Stimulated activated CD8-positive, alpha-beta memory T cell treated with anti-CD3 and anti-CD28 coated beads, Interleukin-15, amount 100 ng/mL, for 24 hours (primary cell): ENCODE data around the gene HIPK4.
"Not testable (repeated sequence)": the region's sequence is repeated elsewhere in the genome, so short reads cannot be mapped to it uniquely, and the experiment has no call there.

Experiments
- DNase-seq: peaks from one replicate; pipeline ENCODE4 v3.0.0-alpha.2; 2020; ENCODE audit warnings: low read depth

Gene HIPK4, protein sequence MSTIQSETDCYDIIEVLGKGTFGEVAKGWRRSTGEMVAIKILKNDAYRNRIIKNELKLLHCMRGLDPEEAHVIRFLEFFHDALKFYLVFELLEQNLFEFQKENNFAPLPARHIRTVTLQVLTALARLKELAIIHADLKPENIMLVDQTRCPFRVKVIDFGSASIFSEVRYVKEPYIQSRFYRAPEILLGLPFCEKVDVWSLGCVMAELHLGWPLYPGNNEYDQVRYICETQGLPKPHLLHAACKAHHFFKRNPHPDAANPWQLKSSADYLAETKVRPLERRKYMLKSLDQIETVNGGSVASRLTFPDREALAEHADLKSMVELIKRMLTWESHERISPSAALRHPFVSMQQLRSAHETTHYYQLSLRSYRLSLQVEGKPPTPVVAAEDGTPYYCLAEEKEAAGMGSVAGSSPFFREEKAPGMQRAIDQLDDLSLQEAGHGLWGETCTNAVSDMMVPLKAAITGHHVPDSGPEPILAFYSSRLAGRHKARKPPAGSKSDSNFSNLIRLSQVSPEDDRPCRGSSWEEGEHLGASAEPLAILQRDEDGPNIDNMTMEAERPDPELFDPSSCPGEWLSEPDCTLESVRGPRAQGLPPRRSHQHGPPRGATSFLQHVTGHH

DNA sequence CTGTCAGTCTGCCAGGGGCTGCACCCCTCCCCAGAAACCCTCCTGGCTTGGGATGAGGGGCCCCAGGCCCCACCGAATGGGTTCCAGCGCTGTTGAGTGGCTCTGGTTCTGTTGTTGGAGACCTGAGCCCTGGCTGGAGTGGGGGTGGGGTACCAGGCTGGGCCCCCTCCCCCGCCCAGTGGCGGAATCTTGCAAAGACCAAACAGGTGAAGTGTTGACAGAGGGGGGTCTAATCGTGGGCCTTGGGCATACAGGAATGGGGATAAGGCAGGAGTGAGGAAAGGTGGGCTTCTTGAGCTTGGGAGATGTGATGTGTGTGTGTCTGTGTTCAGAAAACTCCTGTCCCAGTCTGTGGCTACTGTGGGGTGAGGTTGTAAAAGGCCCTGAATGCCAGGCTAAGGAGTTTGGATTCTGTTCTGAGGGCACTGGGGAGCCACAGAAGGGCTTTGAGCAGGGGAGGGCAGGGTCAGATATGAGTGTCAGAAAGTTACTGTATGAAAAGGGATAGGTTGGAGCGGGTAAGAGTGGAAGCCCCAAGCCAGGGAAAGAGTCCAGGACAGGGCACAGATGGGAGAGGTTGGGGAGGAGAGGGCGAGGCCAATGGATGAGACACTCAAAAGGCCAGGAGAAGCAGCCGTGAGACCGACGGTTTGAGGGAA is at the start of gene HIPK4:
Gene HIPK4 (minus strand): TSS at position 98 of the 659 bp plus-strand sequence. CDS start 279 bp downstream, outside the sequence.
- no peak for DNase-seq

DNA sequence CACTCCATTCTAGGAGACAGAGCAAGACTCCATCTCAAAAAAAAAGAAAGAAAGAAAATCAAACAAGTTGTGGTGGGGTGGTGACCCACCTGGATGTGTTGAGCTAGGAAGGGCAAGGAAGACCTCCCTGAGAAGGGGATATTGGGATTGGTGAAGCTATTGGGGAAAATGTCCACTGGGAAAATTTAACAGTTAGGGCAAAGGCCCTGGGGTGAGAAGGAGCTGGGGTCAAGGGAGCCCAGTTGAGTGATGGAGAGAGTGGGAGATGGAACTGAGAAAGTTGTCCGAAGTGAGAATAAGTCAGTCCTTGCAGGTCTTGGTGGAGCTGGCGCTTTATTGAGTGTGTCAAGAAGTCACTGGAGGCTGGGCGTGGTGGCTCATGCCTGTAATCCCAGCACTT is 48.3 kb upstream of the HIPK4 start:
- no peak for DNase-seq

DNA sequence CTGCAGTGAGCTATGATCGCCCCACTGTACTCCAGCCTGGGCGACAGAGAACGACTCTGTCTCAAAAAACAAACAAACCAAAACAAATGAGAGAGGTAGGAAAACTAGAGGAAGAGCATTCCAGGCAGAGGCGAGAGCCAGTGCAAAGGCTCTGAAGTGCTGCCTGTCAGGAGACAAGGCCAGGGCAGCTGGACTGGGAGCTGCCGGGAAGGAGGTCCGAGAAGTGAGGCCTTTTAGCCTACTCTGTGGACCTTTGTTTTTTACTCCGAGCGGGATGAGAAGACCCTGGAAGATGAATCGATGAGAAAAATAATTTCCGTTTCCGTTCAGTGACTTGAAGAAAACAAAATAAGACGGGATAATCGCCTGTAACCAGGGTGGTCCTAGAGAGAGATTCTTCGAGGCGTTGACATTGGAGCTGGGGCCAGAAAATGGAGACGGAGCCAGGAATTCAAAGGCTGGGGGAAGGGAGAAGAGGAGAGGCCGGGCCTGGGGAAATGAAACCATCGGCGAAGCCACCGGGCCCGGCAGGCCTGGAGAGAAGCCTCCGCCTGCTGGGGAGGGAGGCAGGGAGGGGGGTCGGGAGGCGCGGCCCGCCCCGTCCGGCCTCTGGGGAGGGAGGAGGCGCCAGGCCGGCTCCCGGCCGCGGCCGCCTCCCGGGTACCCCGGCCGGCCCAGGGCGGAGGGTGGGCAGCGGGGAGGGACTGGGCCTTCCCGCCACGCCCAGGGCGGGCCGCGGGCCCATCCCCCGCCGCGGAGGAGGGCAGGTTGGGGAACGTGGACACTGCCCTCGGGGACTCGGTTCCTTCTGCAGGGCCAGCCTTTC is 43.6 kb upstream of the HIPK4 start:
- no peak for DNase-seq

DNA sequence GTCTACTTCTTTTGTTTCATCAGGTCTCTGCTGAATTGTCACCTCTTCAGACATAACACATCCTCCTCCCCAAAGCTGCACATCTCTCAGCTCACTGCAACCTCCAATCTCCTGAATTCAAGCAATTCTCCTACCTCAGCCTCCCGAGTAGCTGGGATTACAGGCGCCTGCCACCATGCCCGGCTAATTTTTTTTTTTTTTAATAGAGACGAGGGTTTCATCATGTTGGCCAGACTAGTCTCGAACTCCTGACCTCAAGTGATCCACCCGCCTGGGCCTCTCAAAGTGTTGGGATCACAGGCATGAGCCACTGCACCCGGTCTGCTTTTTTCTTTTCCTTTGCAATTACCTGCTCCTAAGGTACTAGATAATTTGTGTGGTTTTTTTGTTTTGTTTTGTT is 42.8 kb upstream of the HIPK4 start:
- not testable (repeated sequence) for DNase-seq

DNA sequence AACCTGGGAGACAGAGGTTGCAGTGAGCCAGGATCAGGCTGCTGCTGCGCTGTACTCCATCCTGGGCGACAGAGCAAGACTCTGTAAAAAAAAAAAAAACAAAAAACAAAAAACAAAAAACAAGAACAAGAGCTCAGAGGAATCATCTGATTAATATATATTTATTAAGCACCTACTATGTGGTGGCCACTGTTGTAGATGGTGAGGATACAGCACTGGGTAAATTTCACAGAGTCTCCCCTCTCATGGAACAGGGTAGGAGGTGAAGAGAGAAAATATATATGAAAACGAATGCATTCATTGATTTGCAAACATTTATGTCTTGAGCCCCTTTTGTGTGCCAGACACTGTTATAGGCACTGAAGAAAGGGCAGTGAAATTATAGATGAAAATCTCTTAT is 41.7 kb upstream of the HIPK4 start:
- DNase-seq: no peak

DNA sequence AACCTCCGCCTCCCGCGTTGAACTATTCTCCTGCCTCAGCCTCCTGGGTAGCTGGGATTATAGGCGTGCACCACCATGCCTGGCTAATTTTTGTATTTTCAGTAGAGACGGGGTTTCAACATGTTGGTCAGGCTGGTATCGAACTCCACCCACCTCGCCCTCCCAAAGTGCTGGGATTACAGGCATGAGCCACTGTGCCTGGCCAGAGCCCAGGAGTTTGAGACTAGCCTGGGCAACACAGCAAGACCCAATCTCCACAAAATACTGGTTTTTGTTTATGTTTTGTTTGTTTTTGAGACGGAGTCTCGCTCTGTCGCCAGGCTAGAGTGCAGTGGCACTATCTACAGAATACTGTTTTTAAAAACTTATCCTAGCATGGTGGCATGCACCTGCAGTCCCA is 40.3 kb upstream of the HIPK4 start:
- not testable (repeated sequence) for DNase-seq

DNA sequence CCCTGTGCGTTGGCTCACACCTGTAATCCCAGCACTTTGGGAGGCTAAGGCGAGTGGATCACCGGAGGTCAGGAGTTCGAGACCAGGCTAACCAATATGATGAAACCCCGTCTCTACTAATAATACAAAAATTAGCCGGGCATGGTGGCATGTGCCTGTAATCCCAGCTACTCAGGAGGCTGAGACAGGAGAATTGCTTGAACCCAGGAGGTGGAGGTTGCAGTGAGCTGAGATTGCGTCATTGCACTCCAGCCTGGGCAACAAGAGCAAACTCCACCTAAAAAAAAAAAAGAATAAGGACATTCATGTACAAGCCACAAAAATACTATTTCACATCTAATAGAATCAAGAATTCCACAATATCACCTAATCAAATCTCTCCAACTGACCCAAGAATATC is 38.2 kb upstream of the HIPK4 start:
- not testable (repeated sequence) for DNase-seq

DNA sequence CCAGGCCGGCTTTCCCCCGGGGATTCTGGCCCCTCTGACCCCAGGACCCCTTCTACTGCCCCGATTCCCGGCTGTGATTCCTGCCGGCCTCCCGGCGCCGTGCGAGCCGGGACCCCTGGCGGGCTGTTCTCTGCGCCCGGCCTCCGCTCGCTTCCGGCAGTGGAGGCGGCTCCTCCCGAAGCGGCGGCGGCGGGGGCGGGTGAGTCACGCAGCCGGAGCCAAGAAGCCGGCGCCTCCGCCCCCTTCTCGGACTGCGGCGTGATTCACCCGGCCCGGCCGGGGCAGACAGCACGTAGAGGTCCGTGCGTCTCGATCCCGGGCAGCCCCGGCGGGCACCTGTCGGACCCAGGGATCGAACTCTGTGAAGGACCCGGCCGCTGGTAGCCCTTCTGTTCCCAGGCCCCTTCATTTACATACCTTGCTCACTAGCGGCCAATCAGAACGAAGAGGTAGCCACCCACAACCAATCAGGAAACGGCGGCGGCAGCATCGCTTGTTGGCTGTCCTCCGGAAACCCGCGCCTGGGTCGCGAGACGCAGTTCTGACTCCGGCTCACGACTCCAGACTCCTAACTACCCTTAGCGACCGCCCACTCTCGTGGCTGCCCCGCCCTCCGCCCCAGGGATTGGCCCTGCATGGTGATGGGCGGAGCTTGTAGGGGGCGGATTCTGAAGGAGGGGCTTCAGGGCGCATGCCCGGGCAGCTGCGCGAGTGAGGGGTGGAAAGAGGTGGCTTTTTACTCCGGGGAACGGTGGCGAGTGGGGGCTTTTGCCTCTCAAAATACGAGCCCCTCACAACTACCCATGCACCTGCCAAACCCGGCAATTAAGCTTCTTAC is 35.7 kb upstream of the HIPK4 start, which contains the start of gene SERTAD1:
Gene SERTAD1 (minus strand): TSS at position 543 of the 838 bp plus-strand sequence. CDS start 2,446 bp downstream, outside the sequence.
- DNase-seq: peak; percentile 98

DNA sequence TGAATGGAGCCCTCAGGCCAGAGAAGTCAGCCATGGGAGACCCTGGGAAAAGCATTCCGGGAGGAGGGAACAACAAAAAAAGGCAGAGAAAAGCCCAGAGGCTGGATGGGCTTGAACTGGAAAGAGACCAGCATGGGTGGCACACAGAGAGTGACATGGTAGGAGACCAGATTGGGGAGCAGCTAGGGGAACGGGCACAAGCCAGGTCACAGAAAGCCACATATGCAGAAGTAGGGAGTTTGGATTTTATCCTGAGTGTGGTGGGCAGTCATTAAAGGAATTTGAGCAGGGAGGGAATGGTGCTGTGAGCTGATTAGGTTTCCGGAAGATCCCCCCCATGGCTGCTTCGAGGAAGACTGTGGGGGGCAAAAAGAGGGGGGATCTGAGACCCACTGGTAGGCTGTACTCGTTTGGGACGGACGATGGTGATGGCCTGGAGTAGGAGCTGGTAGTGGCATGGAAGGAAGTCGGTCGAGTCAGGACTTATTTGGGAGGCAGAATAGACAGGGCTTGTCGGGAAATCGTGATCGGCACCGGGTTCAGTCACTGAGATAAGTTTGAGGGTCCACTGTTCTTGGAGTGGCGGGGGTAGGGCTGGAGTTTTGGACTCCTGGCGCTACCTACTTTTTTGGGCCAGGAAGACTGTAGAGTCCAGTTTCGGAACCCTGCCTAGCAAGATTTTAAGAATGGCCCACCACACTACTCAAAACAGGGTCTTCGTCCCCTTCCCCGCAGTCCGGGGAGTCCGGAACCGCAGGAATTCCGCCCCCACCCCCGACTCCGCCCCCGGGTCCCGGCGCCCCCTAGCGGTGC is 34.9 kb upstream of the HIPK4 start:
- DNase-seq: no peak

DNA sequence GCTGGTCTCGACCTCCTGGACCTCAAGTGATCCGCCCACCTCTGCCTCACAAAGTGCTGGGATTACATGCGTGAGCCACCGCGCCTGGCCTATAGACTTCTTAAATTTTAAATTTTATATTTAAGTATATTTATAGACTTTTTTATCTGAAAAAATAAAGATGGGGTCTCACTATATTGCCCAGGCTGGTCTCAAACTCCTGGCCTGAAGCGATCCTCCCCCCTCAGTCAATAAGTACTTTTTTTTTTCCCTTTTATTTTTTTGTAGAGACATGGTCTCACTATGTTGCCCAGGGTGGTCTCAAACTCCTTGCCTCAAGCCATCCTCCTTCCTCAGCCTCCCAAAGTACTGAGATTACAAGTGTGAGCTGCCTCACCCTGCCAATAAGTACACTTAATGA is 34.0 kb upstream of the HIPK4 start:
- no peak for DNase-seq

DNA sequence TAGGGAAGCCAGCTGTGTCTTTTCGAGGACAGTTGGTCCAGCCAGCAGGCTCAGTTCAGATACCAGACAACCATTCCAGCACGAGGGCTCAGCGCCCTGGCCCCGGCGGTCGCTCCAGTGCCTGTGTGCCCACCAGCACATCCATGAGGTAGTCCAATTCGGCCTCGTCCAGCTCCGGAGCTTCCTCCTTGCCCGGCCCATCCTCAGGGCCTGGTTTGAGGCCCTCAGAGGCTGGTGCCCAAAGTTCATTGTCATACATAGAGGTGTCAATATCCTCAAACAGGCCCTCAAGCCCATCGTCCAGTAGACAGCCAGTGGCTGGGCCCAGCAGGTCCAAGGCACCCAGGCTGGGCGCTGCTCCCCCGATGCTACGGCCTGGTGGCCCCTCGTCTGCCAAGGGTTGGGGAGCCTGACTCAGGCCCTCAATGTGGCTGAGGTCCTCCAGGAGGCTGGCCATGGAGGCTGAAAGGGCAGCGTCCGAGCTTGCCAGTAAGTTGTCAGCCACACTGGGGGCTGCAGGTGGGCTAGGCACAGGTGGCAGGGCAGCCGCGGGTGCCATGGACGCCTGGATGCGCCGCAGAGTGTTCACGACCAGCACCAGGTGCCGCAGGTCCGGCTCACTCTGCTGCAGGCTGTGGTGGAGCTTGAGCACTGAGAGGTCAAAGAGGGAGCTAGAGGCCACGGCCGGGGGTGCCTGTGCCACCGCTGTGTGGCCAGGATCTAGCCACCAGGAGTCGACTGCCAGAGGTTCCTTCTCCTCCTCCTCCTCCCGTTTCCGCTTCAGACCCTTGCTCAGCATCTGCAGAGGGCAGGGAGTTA is 33.0 kb upstream of the HIPK4 start:
- DNase-seq: no peak

DNA sequence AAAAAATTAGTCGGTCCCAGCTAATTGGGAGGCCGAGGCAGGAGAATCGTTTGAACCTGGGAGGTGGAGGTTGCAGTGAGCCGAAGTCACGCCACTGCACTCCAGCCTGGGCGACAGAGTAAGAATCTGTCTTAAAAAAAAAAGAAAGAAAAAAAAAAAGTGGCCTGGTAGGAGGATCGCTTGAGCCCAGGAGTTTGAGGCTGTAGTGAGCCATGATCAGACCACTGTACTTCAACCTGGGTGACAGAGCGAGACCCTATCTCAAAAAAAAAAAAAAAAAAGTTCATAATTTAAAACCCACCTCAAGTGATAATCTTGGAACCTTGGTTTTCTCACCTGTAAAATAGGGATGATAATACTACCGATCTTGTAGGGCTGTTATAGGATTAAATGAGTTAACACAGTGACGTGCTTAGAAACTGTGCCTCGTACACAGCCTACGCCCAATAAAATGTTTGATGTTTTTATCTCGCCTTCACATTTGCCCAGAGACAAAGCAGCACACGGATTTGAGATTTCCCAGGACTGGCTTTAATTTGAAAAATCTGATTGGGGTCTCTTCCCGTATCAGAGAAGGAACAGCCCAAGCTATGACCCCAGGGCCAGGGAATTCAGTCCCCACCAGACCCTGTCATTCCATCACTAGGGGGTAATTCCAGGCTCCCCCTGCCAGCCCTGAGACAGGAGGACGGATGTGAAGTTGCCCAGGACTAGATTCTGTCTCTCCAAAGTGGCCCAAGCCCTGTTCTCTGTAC is 32.2 kb upstream of the HIPK4 start:
- DNase-seq: no peak

DNA sequence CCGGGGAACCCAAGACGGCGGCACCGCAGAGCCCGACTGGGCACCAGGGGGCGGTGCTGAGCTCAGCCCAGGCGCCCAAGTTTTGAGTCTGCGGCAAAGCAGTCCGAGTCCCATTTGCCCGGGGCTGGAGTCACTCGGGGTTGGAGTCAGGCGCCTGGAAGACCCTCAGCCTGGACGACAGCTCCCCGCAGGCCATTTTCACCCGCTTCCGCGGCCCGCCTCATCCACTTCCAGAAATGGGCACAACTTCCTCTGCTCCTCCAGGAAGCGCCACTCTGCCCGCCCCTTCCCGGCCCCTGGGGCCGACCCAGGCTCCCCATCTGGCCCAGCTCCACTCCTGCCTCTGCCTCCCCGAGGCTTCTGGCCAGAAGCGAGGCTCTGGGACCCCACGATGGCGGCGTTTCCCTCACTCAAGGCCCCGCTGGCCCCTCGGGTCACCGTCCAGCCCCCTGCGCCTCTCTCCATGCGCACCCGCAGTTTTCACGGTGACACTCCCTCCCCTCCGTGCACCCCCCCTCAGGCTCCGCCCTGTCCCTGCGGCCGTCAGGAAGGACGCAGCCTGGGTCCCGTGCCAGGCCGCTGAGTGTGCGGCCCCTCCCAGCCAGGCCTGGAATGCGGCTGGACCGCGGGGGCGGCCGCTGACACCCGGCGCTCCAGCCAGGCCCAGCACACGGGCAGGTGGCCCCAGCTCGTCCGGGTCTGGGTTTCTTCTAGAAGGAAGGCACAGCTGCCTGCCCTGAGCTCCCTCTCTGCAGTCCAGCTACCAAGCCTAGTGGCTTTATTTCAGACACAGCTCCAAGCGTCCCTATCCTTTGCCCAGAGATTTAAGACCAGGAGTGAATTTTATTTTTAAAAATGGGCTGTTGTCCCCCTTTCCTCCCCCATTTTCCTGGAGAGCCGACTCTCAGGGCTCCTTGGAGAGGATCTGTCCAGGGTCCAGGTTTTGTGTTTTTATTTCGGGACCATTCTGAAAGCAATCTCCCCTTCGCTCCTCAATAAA is 31.1 kb upstream of the HIPK4 start:
- DNase-seq: no peak

DNA sequence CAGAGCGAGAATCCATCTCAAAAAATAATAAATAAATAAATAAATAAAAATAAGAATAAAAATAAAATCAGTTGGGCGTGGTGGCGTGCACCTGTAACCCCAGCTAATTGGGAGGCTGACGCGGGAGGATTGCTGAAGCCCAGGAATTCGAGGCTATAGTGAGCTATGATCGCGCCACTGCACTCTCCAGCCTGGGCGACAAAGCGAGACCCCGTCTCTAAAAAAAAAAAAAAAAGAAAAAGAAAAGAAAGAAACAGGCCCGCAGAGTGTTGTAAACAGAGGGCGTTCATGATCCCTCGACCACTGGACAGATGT is 30.4 kb upstream of the HIPK4 start:
- DNase-seq: no peak

DNA sequence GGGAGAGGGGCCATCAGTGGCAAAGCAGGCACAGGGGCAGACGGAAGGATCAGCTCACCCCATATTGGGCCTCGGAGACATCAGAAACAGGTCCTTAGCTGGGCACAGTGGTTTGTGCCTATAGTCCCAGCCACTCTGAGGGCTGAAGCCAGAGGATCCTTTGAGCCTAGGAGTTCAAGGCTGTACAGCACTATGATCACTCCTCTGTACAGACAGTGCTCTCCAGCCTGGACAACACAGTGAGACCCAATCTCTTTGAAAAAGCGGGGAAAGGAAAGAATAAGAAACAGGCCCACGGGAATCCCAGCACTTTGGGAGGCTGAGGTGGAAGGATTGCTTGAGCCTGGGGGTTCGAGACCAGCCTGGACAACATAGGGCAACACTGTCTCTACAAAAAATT is 29.8 kb upstream of the HIPK4 start:
- no peak for DNase-seq

DNA sequence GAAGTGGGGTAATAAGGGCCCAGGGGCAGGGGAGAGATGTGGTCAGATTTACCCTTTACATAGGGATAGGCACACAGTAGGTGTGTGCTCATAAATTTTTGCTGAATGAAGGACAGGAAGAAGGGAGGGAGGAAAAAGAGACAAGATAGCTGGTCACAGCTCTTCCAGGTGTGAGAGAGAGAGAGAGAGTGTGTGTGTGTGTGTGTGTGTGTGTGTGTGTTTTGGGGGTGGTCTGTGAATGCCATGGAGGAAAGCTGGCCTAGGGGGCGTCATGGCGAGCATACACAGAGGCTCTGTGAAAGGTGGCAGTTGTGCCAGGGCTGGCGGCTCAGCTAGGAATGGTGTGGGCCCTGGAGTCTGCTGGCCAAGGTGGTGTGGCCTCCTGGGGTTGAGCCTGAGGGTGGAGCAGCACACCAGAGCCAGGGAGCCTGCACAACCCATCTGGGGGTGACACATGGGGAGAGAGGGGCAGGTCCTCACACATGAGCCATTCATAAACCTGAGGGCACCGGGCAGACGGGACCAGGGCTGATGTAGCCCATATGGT is 29.2 kb upstream of the HIPK4 start:
- DNase-seq: no peak

DNA sequence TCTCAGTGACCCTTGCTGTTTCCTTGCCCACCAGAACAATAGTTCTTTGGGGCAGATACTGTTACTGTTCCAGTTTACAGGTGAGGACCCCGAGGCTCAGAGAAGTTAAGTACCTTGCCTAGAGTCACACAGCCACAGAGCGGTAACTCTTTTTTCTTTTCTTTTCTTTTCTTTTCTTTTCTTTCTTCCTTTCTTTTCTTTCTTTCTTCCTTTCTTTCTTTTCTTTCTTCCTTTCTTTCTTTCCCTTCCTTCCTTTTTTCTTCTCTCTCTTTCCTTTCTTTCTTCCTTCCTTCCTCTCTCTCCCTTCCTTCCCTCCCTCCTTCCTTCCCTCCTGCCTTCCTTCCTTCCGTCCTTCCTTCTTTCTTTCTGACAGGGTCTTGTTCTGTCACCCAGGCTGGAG is 28.1 kb upstream of the HIPK4 start:
- no peak for DNase-seq
